Prostate gland (tissue), 2 donors: ENCODE measurements around the gene ACAP2. TPM values are rescaled to one million over a fixed set of nuclear protein-coding genes. Genes with fewer than 3 reads are reported as not detected.
"Not testable (repeated sequence)": the region's sequence is repeated elsewhere in the genome, so short reads cannot be mapped to it uniquely, and the experiment has no call there.

Experiments used
- DNase-seq: peaks from one replicate; pipeline ENCODE4 v3.0.0-alpha.2; 2019; ENCODE audit warnings: low spot score
- H3K27ac ChIP-seq, 2 donors: fragments of 200-600 bp; sonication (generic); 2 replicates each; pipeline ENCODE4 v1.5.1; 2017 to 2019
- H3K27me3 ChIP-seq: fragments of 200-600 bp; sonication (generic); replicated peaks from 2 replicates; pipeline ENCODE4 v1.5.1; 2019; ENCODE audit not compliant: insufficient read depth
- H3K36me3 ChIP-seq, 2 donors: fragments of 200-600 bp; sonication (generic); 1 replicate in 1 of 2; 2 replicates in 1 of 2; pipeline versions ENCODE4 v1.5.1 to v1.8.1; 2017 to 2019
- H3K4me1 ChIP-seq: fragments of 200-600 bp; sonication (generic); replicated peaks from 2 replicates; pipeline ENCODE4 v1.5.1; 2019
- H3K4me3 ChIP-seq, 2 donors: fragments of 200-600 bp; sonication (generic); 2 replicates each; pipeline ENCODE4 v1.5.1; 2017 to 2019
- H3K9me3 ChIP-seq: fragments of 200-600 bp; sonication (generic); 2 replicates; pipeline ENCODE4 v1.5.1; 2017
- POLR2A ChIP-seq: fragments of 450-650 bp; IDR thresholded peaks from one replicate; pipeline ENCODE4 v1.6.1; 2016; ENCODE audit warnings: antibody characterized with exemption, mild to moderate bottlenecking
- POLR2AphosphoS5 ChIP-seq: sonication (generic); formaldehyde crosslinking; IDR thresholded peaks from one replicate; pipeline ENCODE4 v1.6.1; 2017; ENCODE audit warnings: antibody characterized with exemption
- WGBS: methylation state at CpG from one replicate; pipeline ENCODE4 v1.1.5; 2018; 5-methylcytosine and 5-hydroxymethylcytosine counted together
- intact Hi-C: fragments of 100-400 bp; cut with DNase I; formaldehyde crosslinking; loops from one replicate; pipeline ENCODE4 v1.14.2; 2022
- total RNA-seq, 2 donors: library from RNA; depleted of rRNA; stranded (reverse); fragments of >200 nt; gene quantifications; one replicate each; pipeline ENCODE4 v1.1.0, GENCODE V29; 2016
- TF ChIP-seq, protein P1 (sequence below), 4 experiments: fragments of 200-600 bp in 2 of 4; fragments of 450-650 bp in 2 of 4; sonication (generic) in 2 of 4; IDR thresholded peaks; 1 replicate in 3 of 4; 2 replicates in 1 of 4; pipeline ENCODE4 v1.5.1; 2016 to 2019; ENCODE audit warnings: antibody characterized with exemption in 4 of 4, mild to moderate bottlenecking in 2 of 4, moderate library complexity in 2 of 4

The ACAP2 gene, protein sequence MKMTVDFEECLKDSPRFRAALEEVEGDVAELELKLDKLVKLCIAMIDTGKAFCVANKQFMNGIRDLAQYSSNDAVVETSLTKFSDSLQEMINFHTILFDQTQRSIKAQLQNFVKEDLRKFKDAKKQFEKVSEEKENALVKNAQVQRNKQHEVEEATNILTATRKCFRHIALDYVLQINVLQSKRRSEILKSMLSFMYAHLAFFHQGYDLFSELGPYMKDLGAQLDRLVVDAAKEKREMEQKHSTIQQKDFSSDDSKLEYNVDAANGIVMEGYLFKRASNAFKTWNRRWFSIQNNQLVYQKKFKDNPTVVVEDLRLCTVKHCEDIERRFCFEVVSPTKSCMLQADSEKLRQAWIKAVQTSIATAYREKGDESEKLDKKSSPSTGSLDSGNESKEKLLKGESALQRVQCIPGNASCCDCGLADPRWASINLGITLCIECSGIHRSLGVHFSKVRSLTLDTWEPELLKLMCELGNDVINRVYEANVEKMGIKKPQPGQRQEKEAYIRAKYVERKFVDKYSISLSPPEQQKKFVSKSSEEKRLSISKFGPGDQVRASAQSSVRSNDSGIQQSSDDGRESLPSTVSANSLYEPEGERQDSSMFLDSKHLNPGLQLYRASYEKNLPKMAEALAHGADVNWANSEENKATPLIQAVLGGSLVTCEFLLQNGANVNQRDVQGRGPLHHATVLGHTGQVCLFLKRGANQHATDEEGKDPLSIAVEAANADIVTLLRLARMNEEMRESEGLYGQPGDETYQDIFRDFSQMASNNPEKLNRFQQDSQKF
- total RNA-seq = 10 to 100 TPM; 30.5 to 56.8 TPM

DNA sequence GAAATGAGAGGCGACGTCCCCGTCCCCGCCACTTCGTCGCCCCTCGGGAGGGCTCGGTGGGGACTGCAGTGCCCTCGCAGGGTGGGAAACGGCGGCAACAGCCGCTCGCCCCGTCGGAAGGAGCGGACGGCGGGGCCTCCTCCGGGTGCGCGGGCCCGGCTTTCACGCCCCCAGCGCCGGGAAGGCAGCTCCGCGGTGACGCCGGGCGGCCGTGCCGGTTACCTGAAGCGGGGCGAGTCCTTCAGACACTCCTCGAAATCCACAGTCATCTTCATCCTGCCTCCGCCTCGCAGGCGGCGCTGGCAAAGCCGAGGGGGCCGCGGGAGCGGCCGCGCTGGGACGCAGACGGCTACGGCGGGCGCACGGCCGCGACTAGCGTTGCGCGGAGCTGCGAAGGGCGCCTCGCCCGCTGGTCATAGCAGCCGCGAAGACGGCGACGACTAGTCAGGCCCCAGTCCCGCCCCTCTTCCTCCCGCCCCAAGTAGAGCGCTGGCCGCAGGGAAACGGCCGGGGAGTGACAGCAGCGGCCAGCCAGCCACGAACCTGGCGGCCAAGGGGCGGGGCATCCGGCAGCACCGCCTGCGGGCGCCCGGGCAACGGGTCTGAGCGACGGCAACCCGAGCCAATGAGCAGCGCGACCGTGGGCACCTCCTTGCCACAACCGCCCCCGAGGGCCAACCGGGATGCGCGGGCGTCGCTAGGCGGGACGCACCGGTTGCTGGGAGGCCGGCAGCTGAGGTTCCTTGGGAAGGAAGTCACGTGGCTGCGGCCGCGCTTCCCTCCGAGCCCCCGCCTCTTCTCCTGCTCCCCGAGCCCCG lies at the start of gene ACAP2:
Gene ACAP2, minus strand, starts transcription at position 448 of the 818 bp plus-strand sequence. Its CDS starts 173 bp downstream, at position 275.
- under 1% methylated on average over 68 of the region's 106 CpGs for WGBS
- Histone ChIP-seq H3K4me1 (peaks cover 2% of the 10 kb centered on the region), H3K9me3 (no peaks in the 10 kb centered on the region), H3K27me3 (no peaks in the 10 kb centered on the region), H3K36me3 (no peaks in the 10 kb centered on the region), H3K4me3 (peak within 1 kb of the TSS; percentile 90 to 91), H3K27ac (peak within 1 kb of the TSS; percentile 92)
- DNase-seq = peak; percentile 100
- peak; percentile 89 for TF ChIP-seq POLR2AphosphoS5
- TF ChIP-seq, protein P1, sequence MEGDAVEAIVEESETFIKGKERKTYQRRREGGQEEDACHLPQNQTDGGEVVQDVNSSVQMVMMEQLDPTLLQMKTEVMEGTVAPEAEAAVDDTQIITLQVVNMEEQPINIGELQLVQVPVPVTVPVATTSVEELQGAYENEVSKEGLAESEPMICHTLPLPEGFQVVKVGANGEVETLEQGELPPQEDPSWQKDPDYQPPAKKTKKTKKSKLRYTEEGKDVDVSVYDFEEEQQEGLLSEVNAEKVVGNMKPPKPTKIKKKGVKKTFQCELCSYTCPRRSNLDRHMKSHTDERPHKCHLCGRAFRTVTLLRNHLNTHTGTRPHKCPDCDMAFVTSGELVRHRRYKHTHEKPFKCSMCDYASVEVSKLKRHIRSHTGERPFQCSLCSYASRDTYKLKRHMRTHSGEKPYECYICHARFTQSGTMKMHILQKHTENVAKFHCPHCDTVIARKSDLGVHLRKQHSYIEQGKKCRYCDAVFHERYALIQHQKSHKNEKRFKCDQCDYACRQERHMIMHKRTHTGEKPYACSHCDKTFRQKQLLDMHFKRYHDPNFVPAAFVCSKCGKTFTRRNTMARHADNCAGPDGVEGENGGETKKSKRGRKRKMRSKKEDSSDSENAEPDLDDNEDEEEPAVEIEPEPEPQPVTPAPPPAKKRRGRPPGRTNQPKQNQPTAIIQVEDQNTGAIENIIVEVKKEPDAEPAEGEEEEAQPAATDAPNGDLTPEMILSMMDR (IDR thresholded peaks at IDR 0.05) = no peak
- TF ChIP-seq POLR2A = peak; percentile 99
- intact Hi-C loops = loop anchor here (5.0 to 10.0 kb wide), 3 partner anchors 102 to 758 kb away; partner anchors contain the start of genes FAM43A, PPP1R2 and XXYLT1

DNA sequence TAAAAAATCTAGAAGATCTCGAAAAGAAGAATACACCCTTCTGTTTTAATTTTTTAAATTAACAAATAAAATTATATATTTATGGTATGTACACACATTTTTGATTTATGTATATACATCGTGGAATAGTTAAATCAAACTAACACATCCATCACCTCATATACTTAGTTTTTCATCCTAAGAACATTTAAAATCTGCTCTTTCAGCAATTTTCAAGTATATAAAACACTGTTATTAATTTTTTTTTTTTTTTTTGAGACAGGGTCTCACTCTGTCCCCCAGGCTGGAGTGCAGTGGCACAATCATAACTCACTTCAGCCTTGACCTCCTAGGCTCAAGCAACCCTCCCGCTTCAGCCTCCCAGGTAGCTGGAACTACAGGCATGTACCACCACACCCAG lies 32.8 kb upstream of the ACAP2 start:
- intact Hi-C loops = no loop called here

DNA sequence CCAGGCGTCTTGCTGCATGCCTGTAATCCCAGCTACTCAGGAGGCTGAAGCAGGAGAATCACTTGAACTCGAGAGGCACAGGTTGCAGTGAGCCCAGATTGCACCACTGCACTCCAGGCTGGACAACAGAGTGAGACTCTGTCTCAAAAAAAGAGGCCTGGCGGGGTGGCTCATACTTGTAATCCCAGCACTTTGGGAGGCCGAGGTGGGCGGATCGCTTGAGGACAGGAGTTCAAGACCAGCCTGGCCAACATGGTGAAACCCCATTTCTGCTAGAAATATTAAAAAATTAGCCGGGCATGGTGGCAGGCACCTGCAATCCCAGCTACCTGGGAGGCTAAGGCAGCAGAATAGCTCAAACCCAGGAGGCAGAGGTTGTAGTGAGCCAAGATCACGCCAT lies 32.3 kb upstream of the ACAP2 start:
- H3K4me1 ChIP-seq, H3K27me3 ChIP-seq, H3K9me3 ChIP-seq, intact Hi-C loops, H3K36me3 ChIP-seq, H3K27ac ChIP-seq, H3K4me3 ChIP-seq, DNase-seq: not testable (repeated sequence)
- 90% methylated on average over 8 of the region's 8 CpGs for WGBS

More for the DNA sequence above, 32.8 kb upstream of the ACAP2 start:
- Histone ChIP-seq H3K36me3 (no peaks in the 10 kb centered on the region), H3K4me1 (no peaks in the 10 kb centered on the region), H3K27me3 (no peaks in the 10 kb centered on the region), H3K4me3 (no peak overlapping the region), H3K27ac (no peak overlapping the region), H3K9me3 (no peaks in the 10 kb centered on the region)
- no peak for TF ChIP-seq POLR2A
- TF ChIP-seq, protein P1 (IDR thresholded peaks at IDR 0.05) = no peak
- DNase-seq = no peak
- WGBS = 90% methylated on average over 3 of the region's 3 CpGs

DNA sequence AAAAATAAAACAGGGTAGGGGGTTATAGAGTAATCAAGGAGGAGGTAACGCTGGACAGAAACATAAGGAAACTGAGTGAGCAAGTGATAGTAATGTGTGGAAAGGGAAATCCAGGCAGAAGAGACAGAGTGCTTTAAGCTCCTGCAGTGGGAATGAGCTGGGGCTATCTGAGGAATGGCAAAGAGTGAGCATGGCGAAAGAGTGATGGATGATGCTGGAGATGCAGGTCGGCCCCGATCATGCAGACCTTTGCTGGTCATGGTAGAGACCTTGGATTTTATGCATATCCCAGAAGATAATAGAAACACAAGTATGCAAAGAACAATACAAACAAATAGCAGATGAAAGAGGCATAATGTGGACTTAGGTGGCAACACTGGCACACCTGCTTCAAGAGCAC lies 26.0 kb upstream of the ACAP2 start:
- DNase-seq = no peak
- H3K27ac ChIP-seq = no peak overlapping the region
- no peaks in the 10 kb centered on the region for H3K36me3 ChIP-seq
- TF ChIP-seq, protein P1 (IDR thresholded peaks at IDR 0.05) = no peak
- no peaks in the 10 kb centered on the region for H3K27me3 ChIP-seq
- H3K4me3 ChIP-seq = no peak overlapping the region
- 97% methylated on average over 4 of the region's 4 CpGs for WGBS
- H3K4me1 ChIP-seq = no peaks in the 10 kb centered on the region
- H3K9me3 ChIP-seq = no peaks in the 10 kb centered on the region
- intact Hi-C loops = no loop called here

DNA sequence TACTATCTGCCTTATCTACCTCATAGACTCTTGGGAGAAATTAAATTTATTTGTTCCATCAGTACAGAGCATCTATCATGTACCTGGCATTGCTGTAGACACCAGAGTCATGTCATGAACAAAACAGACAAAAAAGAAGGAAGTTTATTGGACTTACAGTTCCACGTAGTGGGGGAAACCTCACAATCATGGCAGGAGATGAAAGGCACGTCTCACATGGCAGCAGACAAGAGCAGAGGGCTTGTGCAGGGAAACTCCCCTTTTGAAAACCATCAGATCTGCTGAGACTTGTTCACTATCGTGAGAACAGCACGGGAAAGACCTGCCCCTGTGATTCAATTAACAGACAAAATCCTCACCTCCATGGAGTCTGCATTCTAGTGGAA lies 25.6 kb upstream of the ACAP2 start:
- H3K9me3 ChIP-seq = no peaks in the 10 kb centered on the region
- 42% methylated on average over 4 of the region's 4 CpGs for WGBS
- TF ChIP-seq POLR2A (no peak), POLR2AphosphoS5 (no peak)
- TF ChIP-seq, protein P1 (IDR thresholded peaks at IDR 0.05) = no peak
- intact Hi-C loops = no loop called here
- H3K27ac ChIP-seq = no peak overlapping the region
- DNase-seq = no peak
- no peaks in the 10 kb centered on the region for H3K36me3 ChIP-seq
- no peaks in the 10 kb centered on the region for H3K27me3 ChIP-seq
- H3K4me1 ChIP-seq = no peaks in the 10 kb centered on the region
- no peak overlapping the region for H3K4me3 ChIP-seq
